ENCODE data around the gene AOAH.

AOAH gene

GRCh38 chr7:36642414-36642813, 81.9 kb downstream of the AOAH start:
- H3K4me3 ChIP-seq (ENCODE audit: low read length), result no peak overlapping the region
- no peak overlapping the region for H3K9ac ChIP-seq (ENCODE audit: low read length)
- no peaks in the 10 kb centered on the region for H3F3A ChIP-seq (ENCODE audit: insufficient read depth, low read length)
- H4K20me1 ChIP-seq (ENCODE audit: insufficient read depth, low read length), result no peaks in the 10 kb centered on the region
- H3K4me1 ChIP-seq (ENCODE audit: low read length), result no peaks in the 10 kb centered on the region
- TF ChIP-seq EZH2 (optimal IDR thresholded peaks at IDR 0.05; ENCODE audit: low read depth, low read length) (no peak), CTCF (IDR thresholded peaks at IDR 0.05; ENCODE audit: low read length) (no peak), EZH2phosphoT487 (IDR thresholded peaks at IDR 0.05; ENCODE audit: low read length) (no peak)
- H3K9me3 ChIP-seq (replicated peaks; ENCODE audit: insufficient read depth, low read length), result no peaks in the 10 kb centered on the region
- no peaks in the 10 kb centered on the region for H3K79me2 ChIP-seq (ENCODE audit: low read length)
- H3K27me3 ChIP-seq (replicated peaks; ENCODE audit: insufficient read depth, low read length), result no peaks in the 10 kb centered on the region
- no peak overlapping the region for H3K27ac ChIP-seq (ENCODE audit: low read length)
- H3K4me2 ChIP-seq (ENCODE audit: low read depth, low read length), result no peak overlapping the region
- no peaks in the 10 kb centered on the region for H3K9me2 ChIP-seq (replicated peaks; ENCODE audit: insufficient read depth, low read length)
- H3K36me3 ChIP-seq (replicated peaks; ENCODE audit: insufficient read depth, low read length), result no peaks in the 10 kb centered on the region
- H2AFZ ChIP-seq (ENCODE audit: low read length), result no peak overlapping the region
- DNase-seq, result no peak

- Histone ChIP-seq H2AFZ (ENCODE audit: low read length) (no peak overlapping the region), H3K27me3 (replicated peaks; ENCODE audit: insufficient read depth, low read length) (no peaks in the 10 kb centered on the region), H3F3A (ENCODE audit: insufficient read depth, low read length) (no peaks in the 10 kb centered on the region), H3K9me2 (replicated peaks; ENCODE audit: insufficient read depth, low read length) (no peaks in the 10 kb centered on the region), H3K4me3 (ENCODE audit: low read length) (no peak overlapping the region), H3K36me3 (replicated peaks; ENCODE audit: insufficient read depth, low read length) (no peaks in the 10 kb centered on the region), H3K4me1 (ENCODE audit: low read length) (no peaks in the 10 kb centered on the region), H3K9me3 (replicated peaks; ENCODE audit: insufficient read depth, low read length) (no peaks in the 10 kb centered on the region), H3K9ac (ENCODE audit: low read length) (no peak overlapping the region), H4K20me1 (ENCODE audit: insufficient read depth, low read length) (no peaks in the 10 kb centered on the region), H3K4me2 (ENCODE audit: low read depth, low read length) (no peak overlapping the region), H3K27ac (ENCODE audit: low read length) (no peak overlapping the region), H3K79me2 (ENCODE audit: low read length) (no peaks in the 10 kb centered on the region)
- no peak for DNase-seq
- no peak for TF ChIP-seq EZH2phosphoT487 (IDR thresholded peaks at IDR 0.05; ENCODE audit: low read length)
- TF ChIP-seq EZH2 (optimal IDR thresholded peaks at IDR 0.05; ENCODE audit: low read depth, low read length), result no peak
- TF ChIP-seq CTCF (IDR thresholded peaks at IDR 0.05; ENCODE audit: low read length), result no peak
Observed at GRCh38 chr7:36642010-36642409, 82.3 kb downstream of the AOAH start.

- H3K27ac ChIP-seq (ENCODE audit: low read length), result no peak overlapping the region
- TF ChIP-seq EZH2phosphoT487 (IDR thresholded peaks at IDR 0.05; ENCODE audit: low read length) (no peak), EZH2 (optimal IDR thresholded peaks at IDR 0.05; ENCODE audit: low read depth, low read length) (no peak), CTCF (IDR thresholded peaks at IDR 0.05; ENCODE audit: low read length) (no peak)
- H3K27me3 ChIP-seq (replicated peaks; ENCODE audit: insufficient read depth, low read length), result no peaks in the 10 kb centered on the region
- no peak overlapping the region for H2AFZ ChIP-seq (ENCODE audit: low read length)
- no peaks in the 10 kb centered on the region for H3F3A ChIP-seq (ENCODE audit: insufficient read depth, low read length)
- H3K9me2 ChIP-seq (replicated peaks; ENCODE audit: insufficient read depth, low read length), result no peaks in the 10 kb centered on the region
- no peak for DNase-seq
- no peak overlapping the region for H3K4me2 ChIP-seq (ENCODE audit: low read depth, low read length)
- H3K9ac ChIP-seq (ENCODE audit: low read length), result no peak overlapping the region
- no peaks in the 10 kb centered on the region for H4K20me1 ChIP-seq (ENCODE audit: insufficient read depth, low read length)
- H3K36me3 ChIP-seq (replicated peaks; ENCODE audit: insufficient read depth, low read length), result no peaks in the 10 kb centered on the region
- no peaks in the 10 kb centered on the region for H3K9me3 ChIP-seq (replicated peaks; ENCODE audit: insufficient read depth, low read length)
- H3K4me1 ChIP-seq (ENCODE audit: low read length), result no peaks in the 10 kb centered on the region
- no peaks in the 10 kb centered on the region for H3K79me2 ChIP-seq (ENCODE audit: low read length)
- no peak overlapping the region for H3K4me3 ChIP-seq (ENCODE audit: low read length)
Observed at GRCh38 chr7:36640682-36641081, 83.6 kb downstream of the AOAH start.
